HG03280 (cell line): Measurements from ENCODE around the gene ARID1B.
A peak's percentile ranks its signal among the peaks of the same experiment; 100 is the strongest.

Source experiments
- ATAC-seq: cut with Tn5 transposase; IDR thresholded peaks from one replicate; pipeline ENCODE4 v1.9.1; 2021; ENCODE audit warnings: mild to moderate bottlenecking, moderate library complexity; ENCODE audit not compliant: unreplicated experiment

The ARID1B gene

GRCh38 chr6:156776840-156777576, at the start of gene ARID1B:
ARID1B (plus strand) TSS chr6:156777378; CDS start chr6:156777681, 303 bp downstream.
- peak; percentile 54 for ATAC-seq

GRCh38 chr6:156727715-156728385, 49.3 kb upstream of the ARID1B start:
- ATAC-seq: no peak

GRCh38 chr6:156729248-156729647, 47.9 kb upstream of the ARID1B start:
- no peak for ATAC-seq

GRCh38 chr6:156731396-156731795, 45.8 kb upstream of the ARID1B start:
- no peak for ATAC-seq

GRCh38 chr6:156735751-156736150, 41.4 kb upstream of the ARID1B start:
- ATAC-seq: no peak

- no peak for ATAC-seq
Measured at GRCh38 chr6:156740604-156741003, 36.6 kb upstream of the ARID1B start.

- no peak for ATAC-seq
Measured at GRCh38 chr6:156741287-156742073, 35.7 kb upstream of the ARID1B start.

GRCh38 chr6:156747715-156748114, 29.5 kb upstream of the ARID1B start:
- no peak for ATAC-seq

- ATAC-seq: no peak
Measured at GRCh38 chr6:156748504-156748903, 28.7 kb upstream of the ARID1B start.

GRCh38 chr6:156752666-156753301, 24.4 kb upstream of the ARID1B start:
- ATAC-seq: peak; percentile 53

GRCh38 chr6:156756630-156757610, 20.3 kb upstream of the ARID1B start:
- ATAC-seq: no peak

- no peak for ATAC-seq
Measured at GRCh38 chr6:156757849-156758248, 19.3 kb upstream of the ARID1B start.

GRCh38 chr6:156760377-156760776, 16.8 kb upstream of the ARID1B start:
- no peak for ATAC-seq

- ATAC-seq: no peak
Measured at GRCh38 chr6:156762547-156762946, 14.6 kb upstream of the ARID1B start.

- no peak for ATAC-seq
Measured at GRCh38 chr6:156765117-156765516, 12.1 kb upstream of the ARID1B start.

GRCh38 chr6:156767603-156768467, 9.3 kb upstream of the ARID1B start:
- peak; percentile 97 for ATAC-seq

- ATAC-seq: no peak
Measured at GRCh38 chr6:156771047-156771446, 6.1 kb upstream of the ARID1B start.

GRCh38 chr6:156771761-156772160, 5.4 kb upstream of the ARID1B start:
- no peak for ATAC-seq

GRCh38 chr6:156773476-156773875, 3.7 kb upstream of the ARID1B start:
- no peak for ATAC-seq
